Adrenal gland (tissue), 12 donors: Measurements from ENCODE around the gene GLI2. TPM values are rescaled to one million over a fixed set of nuclear protein-coding genes. Genes with fewer than 3 reads are reported as not detected.

Experiments used
- DNase-seq, 7 donors: peaks; one replicate each; pipeline ENCODE4 v3.0.0-alpha.2; 2019 to 2020
- H3K27ac ChIP-seq, 5 donors: fragments of 200-600 bp; sonication (generic) in 4 of 5; 1 replicate in 3 of 5; 2 replicates in 2 of 5; pipeline versions ENCODE4 v1.5.1 to v1.8.0; 2016 to 2020; ENCODE audit warnings: mild to moderate bottlenecking in 1 of 5
- H3K27me3 ChIP-seq: fragments of 200-600 bp; 2 replicates; pipeline ENCODE4 v1.8.0; 2021
- H3K36me3 ChIP-seq, 2 donors: fragments of 200-600 bp; replicated peaks in 1 of 2; 1 replicate in 1 of 2; 2 replicates in 1 of 2; pipeline versions ENCODE4 v1.5.1 to v1.8.0; 2018 to 2022
- H3K4me1 ChIP-seq, 2 donors: fragments of 200-600 bp; replicated peaks in 1 of 2; 1 replicate in 1 of 2; 2 replicates in 1 of 2; pipeline versions ENCODE4 v1.5.1 to v1.8.0; 2018 to 2021
- H3K4me3 ChIP-seq, 4 donors: fragments of 200-600 bp; sonication (generic) in 3 of 4; one replicate each; pipeline ENCODE4 v1.5.1; 2016 to 2018
- H3K9me3 ChIP-seq, 3 donors: fragments of 200-600 bp; sonication (generic) in 1 of 3; replicated peaks in 1 of 3; 1 replicate in 2 of 3; 2 replicates in 1 of 3; pipeline versions ENCODE4 v1.5.1 to v1.8.0; 2016 to 2021
- POLR2A ChIP-seq, 2 donors: fragments of 450-650 bp; IDR thresholded peaks; one replicate each; pipeline ENCODE4 v1.6.1; 2017; ENCODE audit warnings: antibody characterized with exemption in 2 of 2, mild to moderate bottlenecking in 2 of 2, moderate library complexity in 1 of 2
- WGBS, 4 donors: extraction: QIAGEN DNeasy Blood & Tissue Kit in 2 of 4; methylation state at CpG; one replicate each; pipeline versions ENCODE4 v1.1.5 to v1.1.7; 2013 to 2017; 5-methylcytosine and 5-hydroxymethylcytosine counted together
- intact Hi-C, 2 donors: fragments of 100-400 bp; cut with DNase I; formaldehyde crosslinking; loops; one replicate each; pipeline versions ENCODE4 v1.14.1 to v1.15.0; 2022 to 2023
- polyA plus RNA-seq, 3 donors: library from polyadenylated mRNA; stranded (reverse); fragments of 200-250 nt in 2 of 3; fragments of 350-450 nt in 1 of 3; fragmentation: Illumina TruSeq in 1 of 3; extraction: RNeasy Lipid Tissue Mini Kit (QIAGEN cat#74804) in 1 of 3; gene quantifications; one replicate each; pipeline ENCODE4 v1.2.3, GENCODE V29; 2013 to 2014
- total RNA-seq, 9 donors: library from RNA; depleted of rRNA in 4 of 9; stranded (reverse); fragments of >200 nt in 4 of 9; fragments of 120-200 nt in 1 of 9; fragmentation: NEBNext Ultra II Directional in 1 of 9; extraction: Animal tissue kit (Norgen Biotek cat#: 25700) in 1 of 9; gene quantifications; one replicate each; pipeline versions ENCODE4 v1.1.0 to v1.2.4, GENCODE V29; 2013 to 2023
- TF ChIP-seq, protein P1 (sequence below), 6 experiments: fragments of 450-650 bp in 4 of 6; fragments of 200-600 bp in 2 of 6; sonication (generic) in 1 of 6; IDR thresholded peaks; 1 replicate in 5 of 6; 2 replicates in 1 of 6; pipeline versions ENCODE4 v1.5.1 to v1.8.0; 2016 to 2021; ENCODE audit warnings: antibody characterized with exemption in 6 of 6, mild to moderate bottlenecking in 2 of 6, moderate library complexity in 1 of 6
- donor health status: healthy with polysubstance abuse.
- donor health status: Bipolar disorder and iron deficiency.
- donor health status: DM: yes; HTN: yes; CAD: no.
- donor health status: DM: no; HTN: no; CAD: no.
- donor health status: DM: no; HTN: no; CAD: no.
- donor health status: DM: yes; HTN: yes; CAD: no.

The GLI2 gene
- total and polyA plus RNA-seq, 12 donors = 0.51 to 4.5 (median 2.5) TPM

DNA sequence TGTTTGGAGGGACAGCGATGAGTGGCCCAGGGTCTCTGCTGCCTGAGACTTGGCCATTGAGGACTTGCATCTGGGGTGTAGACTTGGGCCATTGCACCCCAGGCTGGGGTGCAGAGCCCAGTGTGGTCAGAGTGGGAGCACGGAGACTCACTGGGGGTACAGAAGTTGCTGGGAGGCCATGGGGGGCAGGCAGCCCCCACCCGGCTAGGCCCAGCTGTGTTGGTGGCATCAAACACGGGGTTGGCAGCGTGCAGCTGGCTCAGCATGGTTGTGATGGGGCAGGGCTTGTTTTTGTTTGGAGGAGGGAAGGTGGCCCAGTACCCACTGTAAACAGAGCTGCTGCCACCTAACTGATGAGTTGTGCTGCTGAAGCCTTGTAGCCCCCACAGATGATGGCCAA, 42.1 kb downstream of the GLI2 start:
- no peak overlapping the region for H3K27ac ChIP-seq
- no peaks in the 10 kb centered on the region for H3K27me3 ChIP-seq
- H3K9me3 ChIP-seq = no peaks in the 10 kb centered on the region
- intact Hi-C loops = no loop called here
- no peak for TF ChIP-seq POLR2A (IDR thresholded peaks at IDR 0.05)
- TF ChIP-seq, protein P1, sequence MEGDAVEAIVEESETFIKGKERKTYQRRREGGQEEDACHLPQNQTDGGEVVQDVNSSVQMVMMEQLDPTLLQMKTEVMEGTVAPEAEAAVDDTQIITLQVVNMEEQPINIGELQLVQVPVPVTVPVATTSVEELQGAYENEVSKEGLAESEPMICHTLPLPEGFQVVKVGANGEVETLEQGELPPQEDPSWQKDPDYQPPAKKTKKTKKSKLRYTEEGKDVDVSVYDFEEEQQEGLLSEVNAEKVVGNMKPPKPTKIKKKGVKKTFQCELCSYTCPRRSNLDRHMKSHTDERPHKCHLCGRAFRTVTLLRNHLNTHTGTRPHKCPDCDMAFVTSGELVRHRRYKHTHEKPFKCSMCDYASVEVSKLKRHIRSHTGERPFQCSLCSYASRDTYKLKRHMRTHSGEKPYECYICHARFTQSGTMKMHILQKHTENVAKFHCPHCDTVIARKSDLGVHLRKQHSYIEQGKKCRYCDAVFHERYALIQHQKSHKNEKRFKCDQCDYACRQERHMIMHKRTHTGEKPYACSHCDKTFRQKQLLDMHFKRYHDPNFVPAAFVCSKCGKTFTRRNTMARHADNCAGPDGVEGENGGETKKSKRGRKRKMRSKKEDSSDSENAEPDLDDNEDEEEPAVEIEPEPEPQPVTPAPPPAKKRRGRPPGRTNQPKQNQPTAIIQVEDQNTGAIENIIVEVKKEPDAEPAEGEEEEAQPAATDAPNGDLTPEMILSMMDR (IDR thresholded peaks at IDR 0.05) = no peak
- H3K36me3 ChIP-seq = no peaks in the 10 kb centered on the region
- no peak for DNase-seq
- 90 to 100% (median 94%) methylated on average over 2 to 5 of the region's 5 CpGs for WGBS, 4 donors
- H3K4me1 ChIP-seq = peaks cover 0 to 2% of the 10 kb centered on the region in 2 donors
- no peak overlapping the region for H3K4me3 ChIP-seq

DNA sequence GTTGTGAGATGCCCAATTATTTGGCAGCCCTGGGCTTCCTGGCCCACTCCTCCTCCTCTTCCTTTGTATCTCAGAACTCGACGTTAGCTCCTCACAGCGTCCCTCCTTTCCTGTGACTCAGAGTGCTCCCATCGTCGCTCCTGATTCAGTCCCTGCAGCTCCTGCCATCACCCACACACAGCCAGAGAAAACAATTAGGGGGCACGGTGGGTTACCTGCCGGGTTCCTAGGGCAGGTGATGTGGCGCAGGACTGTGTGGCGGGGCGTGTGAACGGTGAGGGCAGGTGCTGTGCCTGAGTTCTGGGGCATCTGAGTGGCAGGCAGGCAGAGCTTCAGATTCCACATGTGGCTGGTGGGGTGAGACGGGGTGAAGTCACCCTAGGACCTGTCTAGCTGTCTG, 42.6 kb downstream of the GLI2 start:
- H3K36me3 ChIP-seq = no peaks in the 10 kb centered on the region
- H3K9me3 ChIP-seq = no peaks in the 10 kb centered on the region
- H3K4me3 ChIP-seq = no peak overlapping the region
- intact Hi-C loops = no loop called here
- no peak overlapping the region for H3K27ac ChIP-seq
- WGBS, 4 donors = 79 to 88% (median 84%) methylated on average over 6 to 12 of the region's 12 CpGs
- H3K27me3 ChIP-seq = no peaks in the 10 kb centered on the region
- DNase-seq = no peak
- TF ChIP-seq, protein P1 (IDR thresholded peaks at IDR 0.05) = no peak
- TF ChIP-seq POLR2A (IDR thresholded peaks at IDR 0.05) = no peak
- peaks cover 2 to 6% of the 10 kb centered on the region in 2 donors for H3K4me1 ChIP-seq

DNA sequence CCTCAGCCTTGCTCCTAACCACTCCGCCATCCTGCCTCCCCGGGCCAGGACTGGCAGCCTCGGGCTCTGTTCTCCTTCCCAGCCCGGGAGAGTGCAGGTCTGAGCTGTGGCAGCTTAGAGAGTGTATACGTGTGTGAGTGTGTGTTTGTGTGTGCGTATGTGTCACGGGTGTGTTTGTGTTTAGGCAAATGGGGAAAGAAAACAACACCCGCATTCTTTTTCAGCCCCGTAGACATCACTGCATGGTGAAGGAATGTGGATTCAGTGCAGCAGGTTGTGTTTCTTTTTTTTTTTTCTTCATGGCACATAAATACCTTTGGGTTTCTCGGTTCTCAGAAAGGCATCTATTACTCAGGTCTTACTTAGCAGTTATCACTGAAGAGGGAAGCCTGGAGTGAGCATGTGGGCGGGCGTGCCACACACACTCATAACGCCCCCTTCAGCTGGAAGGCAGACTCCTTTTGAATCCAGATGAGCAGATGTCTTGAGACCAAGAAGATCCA, 44.2 kb downstream of the GLI2 start:
- intact Hi-C loops = no loop called here
- TF ChIP-seq POLR2A (IDR thresholded peaks at IDR 0.05) = no peak
- TF ChIP-seq, protein P1 (IDR thresholded peaks at IDR 0.05) = no peak
- WGBS, 4 donors = 73 to 74% (median 73%) methylated on average over 13 of the region's 13 CpGs

DNA sequence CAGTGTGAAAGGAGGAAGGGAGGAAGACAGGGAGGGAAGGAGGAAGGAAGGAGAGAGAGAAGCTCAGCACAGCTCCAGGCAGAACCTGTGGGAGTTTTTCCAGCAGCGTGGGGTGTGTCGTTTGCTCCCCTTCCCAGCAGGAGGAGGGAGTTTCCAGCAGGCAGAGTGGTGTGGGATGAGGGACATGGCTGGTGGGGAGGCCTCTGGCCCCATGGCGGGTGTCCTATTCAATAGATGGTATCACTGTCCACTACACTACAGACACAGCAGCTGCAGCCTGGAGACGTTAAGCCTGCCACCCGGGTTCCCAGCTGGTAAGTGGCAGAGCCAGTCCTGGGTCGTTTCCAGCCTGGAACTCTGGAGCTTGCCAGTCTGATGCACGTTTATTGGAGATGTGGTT, 44.7 kb downstream of the GLI2 start:
- no peaks in the 10 kb centered on the region for H3K36me3 ChIP-seq
- no peak overlapping the region for H3K4me3 ChIP-seq
- H3K4me1 ChIP-seq = peaks cover 7% of the 10 kb centered on the region in 2 donors
- no peaks in the 10 kb centered on the region for H3K27me3 ChIP-seq
- peak in 1 of 7 donors; percentile 73 for DNase-seq
- intact Hi-C loops = no loop called here
- H3K9me3 ChIP-seq = no peaks in the 10 kb centered on the region
- H3K27ac ChIP-seq = no peak overlapping the region
- 58 to 67% (median 61%) methylated on average over 3 to 7 of the region's 7 CpGs for WGBS, 4 donors
- no peak for TF ChIP-seq POLR2A (IDR thresholded peaks at IDR 0.05)
- TF ChIP-seq, protein P1 (IDR thresholded peaks at IDR 0.05) = no peak

More for the DNA sequence above, 44.2 kb downstream of the GLI2 start:
- Histone ChIP-seq H3K27me3 (no peaks in the 10 kb centered on the region), H3K36me3 (no peaks in the 10 kb centered on the region), H3K9me3 (no peaks in the 10 kb centered on the region), H3K4me3 (no peak overlapping the region), H3K27ac (no peak overlapping the region), H3K4me1 (peaks cover 7% of the 10 kb centered on the region in 2 donors)
- DNase-seq = no peak
